ENCODE results near the gene CNOT4.
"Not testable (repeated sequence)": the region's sequence is repeated elsewhere in the genome, so short reads cannot be mapped to it uniquely, and the experiment has no call there.

The CNOT4 gene

DNA sequence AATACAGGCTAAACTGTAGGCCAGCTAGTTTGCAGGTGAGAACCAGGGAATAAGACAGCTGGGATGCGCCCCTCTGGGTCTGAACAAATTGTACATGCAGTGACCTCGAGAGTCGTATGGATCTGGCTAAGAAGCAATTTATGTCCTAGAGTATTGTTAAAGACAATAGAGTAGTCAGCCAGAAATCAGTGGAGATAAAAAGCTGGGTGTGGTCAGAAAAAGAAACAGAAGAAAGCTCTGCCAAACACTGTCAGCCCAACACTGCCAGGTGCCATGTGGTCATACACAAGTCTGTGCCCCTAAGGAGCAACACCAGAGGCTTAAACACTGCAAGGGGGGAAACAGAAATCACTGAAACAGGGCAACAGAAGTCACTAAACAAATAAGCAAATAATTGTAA is 62.2 kb downstream of the CNOT4 start:
- DNase-seq, result no peak

DNA sequence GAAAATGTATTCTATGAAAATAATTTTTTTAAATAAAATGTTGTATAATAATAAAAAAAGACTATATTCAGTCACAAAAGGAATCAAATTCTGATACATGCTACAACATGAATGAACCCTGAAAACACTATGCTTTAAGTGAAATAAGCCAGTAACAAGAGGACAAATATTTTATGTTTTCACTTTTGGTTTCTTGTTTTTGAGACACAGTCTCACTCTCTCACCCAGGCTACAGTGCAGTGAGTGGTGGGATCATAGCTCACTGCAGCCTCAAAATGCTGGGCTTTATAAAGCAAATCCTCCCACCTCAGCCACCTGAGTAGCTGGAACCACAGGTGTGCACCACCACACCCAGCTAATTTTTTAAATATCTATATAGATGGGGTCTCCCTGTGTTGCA is 64.2 kb downstream of the CNOT4 start:
- DNase-seq, result no peak

DNA sequence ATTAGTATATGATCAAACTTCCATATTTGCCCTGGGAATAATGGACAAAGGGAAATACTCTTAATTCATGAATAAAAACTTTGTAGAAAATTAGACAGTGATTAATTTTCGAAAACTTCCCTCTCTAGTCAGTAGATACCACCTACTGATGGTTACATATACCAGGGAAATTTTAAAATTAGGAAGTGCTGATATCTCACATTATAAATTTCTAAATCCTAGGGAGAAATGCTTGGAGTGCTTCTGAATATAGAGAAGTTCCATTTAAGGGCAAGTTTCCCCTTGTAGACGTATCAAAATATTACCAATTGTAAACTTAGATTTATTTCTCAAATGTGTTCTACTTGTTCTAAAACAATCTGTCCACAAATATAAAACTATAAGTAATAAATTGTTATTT is 64.6 kb downstream of the CNOT4 start:
- DNase-seq, result not testable (repeated sequence)

DNA sequence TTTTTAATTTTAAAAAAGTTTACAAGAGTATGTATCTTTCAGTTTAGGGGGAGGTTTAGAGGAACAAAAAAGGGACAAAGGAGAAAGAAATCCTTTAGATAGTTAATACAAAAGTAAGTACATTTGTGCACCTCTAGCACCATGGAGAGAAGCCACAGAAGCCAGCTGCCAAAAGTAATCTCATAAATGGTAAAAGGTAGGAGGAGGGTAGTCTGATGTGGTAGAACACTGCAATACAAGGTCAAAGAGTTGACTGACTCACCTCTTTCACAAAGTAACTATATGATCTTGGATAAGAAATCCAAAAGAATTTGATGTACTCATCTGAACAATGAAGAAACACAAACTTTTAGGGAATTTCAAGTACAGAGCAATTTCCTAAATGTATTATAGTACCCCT is 68.1 kb downstream of the CNOT4 start:
- DNase-seq, result no peak

DNA sequence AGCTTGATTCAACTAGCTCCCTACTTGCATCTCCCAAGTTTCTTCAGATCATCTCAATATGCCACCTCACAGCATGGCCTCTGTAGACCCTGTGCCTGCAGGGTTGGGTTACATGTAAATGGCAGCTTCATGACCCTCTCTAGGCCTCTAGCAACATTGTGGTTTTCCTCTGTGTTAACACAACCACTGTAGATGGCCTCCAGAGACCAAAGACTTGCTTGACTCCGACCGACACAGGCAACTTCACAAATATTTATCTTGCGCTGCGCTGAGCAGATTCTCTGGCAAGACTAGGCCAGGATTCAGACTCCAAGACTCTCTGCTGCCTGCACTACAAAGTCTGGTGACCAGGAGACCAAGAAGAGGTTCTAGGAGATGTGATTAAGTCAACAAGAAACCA is 75.9 kb downstream of the CNOT4 start:
- no peak for DNase-seq

DNA sequence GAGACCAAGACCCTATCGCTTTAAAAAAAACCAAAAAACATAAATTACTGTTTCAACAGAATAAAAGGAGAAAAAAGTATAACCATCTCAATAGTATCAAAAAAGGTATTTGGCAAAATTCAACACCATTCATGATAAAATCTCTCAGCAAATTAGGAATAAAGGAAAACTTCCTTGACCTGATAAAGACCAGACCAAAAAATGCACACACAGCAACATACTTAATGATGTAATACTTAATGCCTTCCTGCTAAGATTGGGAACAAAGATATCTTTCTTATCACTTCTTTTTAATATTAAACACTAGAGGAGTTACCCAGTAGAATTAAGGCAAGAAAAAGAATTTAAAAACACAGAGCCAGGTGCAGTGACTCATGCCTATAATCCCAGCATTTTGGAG is 79.3 kb downstream of the CNOT4 start:
- DNase-seq, result no peak

DNA sequence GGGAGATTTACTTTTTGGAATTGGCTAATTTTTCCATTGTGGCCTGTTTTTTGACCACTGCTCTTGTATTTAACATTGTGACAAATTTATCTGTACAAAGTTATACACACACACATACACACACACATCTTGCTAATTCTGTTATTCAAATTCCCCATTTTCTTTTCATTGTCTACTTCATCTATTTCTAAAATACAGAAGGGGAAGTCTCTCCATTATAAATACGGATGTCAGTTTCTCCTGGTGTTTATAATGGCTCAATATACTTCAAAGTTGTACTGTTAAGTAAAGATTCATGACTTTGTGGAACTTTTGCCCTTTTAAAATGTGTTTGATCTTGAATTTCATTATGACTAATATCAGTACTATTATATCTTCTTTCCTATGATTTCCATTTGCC is 81.0 kb downstream of the CNOT4 start:
- DNase-seq, result no peak

DNA sequence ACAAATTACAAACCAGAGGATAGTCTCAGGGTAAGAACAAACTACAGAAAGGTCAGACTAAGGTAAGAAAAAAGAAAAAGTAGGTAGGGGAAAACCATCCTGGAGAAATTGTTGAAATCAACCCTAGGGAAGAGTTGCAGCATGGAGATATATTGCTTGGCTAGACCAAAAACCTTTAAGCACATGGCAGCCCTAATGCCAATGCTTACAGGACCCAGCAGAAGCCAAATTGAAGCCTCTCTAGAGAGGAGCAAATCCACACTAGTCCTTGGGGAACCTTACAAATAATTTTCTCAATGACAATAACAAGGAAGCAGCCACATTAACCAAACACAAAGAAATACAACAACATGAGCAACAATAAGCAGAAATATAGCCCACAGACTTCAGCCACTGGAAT is 81.9 kb downstream of the CNOT4 start:
- DNase-seq, result no peak

DNA sequence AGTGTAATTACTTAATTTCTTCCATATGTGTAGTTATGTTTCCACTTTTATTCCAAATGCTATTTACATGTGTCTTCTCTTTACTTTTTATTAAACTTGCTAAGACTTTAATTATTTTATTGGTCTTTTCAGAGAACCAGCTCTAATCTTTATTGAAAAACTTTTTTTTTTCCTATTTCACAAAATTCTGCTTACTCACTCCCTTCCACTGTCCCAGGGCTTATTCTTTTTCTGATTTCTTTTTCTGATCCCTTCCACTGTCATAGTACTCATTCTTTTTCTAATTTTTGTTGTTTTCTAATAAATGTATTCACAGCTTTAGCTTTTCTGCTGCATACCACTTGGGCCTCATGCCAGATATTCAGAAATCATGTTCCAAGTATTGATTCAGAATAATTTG is 82.7 kb downstream of the CNOT4 start:
- DNase-seq, result no peak

DNA sequence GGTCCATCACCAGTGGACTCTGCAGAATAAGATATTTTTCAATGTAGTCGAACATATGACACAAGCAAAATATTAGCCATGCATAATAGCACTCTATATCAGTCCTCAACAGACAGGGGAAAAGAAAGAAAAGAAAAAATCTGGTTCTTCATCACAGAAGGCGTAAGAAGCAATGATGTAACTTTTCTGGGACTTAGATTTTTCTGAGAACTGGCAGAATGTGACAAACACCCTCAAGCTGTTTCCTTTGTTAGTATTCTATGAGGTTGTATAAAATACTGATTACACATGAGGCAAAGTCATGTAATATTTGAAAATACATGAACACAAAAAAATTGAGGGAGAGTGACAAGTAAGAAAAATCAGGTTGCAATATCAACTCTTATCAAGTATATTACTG is 84.9 kb downstream of the CNOT4 start:
- no peak for DNase-seq

DNA sequence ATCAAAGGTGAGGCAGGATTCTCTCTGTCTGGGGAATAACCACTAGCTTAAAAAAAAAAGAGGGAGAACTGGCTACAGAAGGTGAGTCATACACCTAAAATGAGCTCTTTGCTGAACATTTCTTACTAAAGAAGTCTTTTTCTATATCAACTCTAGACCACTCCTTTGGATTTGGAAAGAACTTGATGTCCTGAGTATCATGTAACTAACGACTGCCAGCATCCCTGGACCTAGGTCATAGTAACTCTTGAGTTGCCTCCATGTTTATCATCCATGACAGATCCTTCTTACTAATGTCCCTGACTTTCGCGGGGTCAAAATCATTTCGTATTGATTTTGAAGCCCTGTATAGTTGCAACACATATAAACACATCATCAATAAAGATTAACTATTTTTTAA is 89.1 kb downstream of the CNOT4 start:
- DNase-seq, result no peak

DNA sequence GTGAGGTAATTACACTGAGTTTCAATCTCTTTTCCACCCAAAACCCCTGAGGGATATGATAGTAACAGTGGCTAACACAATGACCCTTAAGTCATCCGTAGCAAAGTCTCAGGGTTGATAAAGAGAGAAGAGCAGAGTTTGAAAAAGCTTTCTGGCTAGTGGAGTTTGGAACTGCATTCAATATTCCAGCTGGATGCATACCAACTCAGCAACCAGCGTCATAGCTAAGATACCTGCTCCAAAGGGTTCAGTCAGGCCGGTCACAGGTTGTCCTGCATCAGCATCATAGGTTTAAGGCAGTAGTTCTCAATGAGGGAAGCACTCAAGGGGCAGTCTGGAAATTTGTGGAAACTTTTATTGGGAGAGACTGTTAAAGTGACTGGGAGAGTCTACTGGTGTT is 93.5 kb downstream of the CNOT4 start:
- DNase-seq, result no peak

DNA sequence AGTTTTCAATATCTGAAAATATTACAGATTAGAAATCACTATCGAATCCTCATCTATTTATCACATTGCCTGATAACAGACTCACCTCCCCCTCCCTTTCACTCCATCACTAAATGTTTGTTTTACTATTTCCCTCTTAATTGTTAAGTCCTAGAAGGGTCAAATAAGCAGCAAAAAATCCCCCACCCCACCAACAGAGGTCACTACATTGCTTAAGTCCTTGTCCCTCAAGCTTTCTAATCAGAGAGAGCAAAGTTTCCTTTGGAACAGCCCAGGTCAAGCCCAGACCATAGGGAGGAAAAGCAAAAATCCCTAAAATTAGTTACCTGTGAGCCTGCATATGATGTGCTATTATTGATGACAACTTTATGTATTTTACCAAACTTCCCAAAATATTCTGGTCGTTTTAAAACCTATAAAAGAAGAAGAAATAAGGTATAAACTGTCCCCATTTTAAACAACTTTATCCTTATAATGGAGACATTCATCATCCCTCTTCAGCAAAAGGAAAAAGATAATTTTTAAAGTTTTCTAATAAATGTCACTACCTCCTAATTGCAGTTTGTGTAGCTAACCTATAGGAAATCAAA is 95.0 kb downstream of the CNOT4 start:
- peak; percentile 22 for DNase-seq

DNA sequence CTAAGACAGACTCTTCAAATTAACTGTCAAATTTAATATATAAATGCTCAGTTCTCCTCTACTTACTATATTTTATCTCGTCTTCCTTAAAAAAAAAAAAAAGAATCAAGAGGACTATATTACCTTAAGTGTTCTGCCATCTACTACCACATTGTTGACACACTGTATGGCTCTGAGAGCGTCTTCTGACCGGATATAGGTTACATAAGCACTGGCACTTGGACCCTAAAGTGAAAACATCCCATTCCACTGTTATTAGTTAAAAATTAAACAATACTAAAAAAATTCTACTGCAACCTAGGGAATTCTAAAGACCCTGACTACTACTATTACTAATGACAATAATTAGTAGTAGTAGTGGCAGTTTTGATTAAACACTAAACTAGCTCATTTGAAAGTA is 95.7 kb downstream of the CNOT4 start:
- DNase-seq, result no peak

DNA sequence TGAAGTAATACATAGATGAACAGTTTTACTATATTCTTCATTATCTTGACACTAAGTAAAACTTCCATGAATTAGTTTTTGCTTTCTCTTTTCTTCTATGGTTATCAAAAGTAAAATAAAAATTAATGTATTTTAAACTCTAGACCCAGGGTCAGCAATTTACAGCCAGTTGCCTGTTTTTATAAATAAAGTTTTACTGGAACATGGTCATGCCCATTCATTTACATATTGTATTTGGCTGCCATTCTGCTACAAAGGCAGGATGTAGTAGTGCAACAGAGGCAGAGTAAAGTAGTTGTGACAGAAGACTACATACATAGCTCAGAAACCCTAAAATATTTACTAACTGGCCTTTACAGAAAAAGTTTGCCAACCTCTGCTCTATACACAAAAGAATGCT is 98.8 kb downstream of the CNOT4 start:
- DNase-seq, result no peak

DNA sequence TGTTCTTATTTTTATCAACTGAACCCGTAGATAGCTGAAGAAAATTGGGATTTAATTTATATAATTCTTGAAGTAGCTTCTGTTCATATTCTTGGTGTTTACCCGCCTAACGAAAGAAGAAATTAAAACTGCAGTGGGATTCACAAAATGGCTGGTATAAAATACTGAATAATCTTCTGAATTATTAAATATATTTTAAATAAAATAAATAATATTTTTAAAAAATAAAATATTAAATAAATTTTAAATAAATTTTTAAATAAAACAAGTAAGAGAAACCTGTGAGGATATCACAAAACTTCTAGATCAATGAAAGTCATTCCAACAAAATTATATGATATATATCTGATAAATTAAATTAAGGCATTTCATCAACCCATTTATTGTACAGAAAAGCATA is 99.4 kb downstream of the CNOT4 start:
- no peak for DNase-seq

DNA sequence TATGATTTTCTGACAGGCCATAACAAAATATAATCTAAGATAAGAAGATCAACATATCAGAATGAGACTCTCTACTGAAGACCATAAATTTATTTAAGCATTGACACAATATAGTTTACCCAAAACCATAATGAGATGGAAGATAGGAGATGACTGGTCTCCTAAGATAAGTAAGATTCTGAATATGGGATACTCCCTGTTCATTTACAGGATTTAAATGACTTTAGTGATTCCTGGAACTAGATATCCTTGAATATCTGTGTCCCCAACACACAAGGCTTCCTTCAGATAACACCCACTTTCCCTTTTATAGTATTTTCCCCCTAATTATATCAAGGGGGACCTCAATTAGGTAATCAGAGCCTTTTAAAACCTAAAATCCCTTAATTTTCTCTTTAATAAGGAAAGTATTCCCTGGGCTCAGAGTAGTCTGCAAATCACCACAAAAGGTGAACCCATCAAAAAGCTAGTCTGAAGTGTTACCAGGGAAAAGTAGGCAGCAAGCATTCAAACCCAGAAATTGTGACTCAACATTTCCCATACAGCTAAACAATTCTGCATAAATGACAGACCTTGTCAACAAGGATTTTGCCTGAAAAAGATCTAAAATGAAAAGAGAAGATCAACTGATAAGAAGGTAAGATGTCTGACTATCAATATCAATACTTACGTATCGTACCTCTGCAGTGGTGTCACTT is 99.9 kb downstream of the CNOT4 start:
- DNase-seq, result no peak

DNA sequence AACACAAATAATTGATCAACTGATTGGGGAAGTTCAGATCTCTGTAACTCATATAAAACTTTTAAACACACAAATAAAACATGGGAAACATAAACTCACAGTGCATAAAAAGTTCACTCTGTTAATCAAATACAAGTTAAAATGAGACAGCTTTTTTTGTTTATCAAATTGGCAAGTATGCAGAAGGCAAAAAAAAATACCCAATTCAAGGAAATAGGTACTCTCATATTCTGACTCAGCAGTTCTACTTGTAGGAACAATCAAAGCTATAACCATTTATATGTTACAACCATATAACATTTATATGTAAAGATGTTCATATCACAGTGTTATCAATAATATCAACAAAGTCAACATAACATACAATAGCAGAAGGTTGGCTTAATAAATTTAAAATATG is 102.0 kb downstream of the CNOT4 start:
- DNase-seq, result no peak

DNA sequence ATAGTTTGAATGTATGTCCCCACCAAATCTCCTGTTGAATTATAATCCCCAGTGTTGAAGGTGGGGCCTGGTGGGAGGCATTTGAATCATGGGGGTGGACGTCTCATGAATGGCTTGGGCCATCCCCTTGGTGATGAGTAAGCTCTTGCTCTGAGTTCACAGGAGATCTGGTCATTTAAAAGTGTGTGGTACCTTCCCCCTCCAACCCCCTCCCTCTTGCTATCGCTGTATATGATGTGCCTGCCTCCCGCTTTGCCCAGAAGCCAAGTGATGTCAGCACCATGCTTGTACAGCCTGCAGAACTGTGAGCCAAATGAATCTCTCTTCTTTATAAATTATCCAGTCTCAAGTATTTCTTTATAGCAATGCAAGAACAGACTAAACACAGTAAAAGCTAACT is 103.0 kb downstream of the CNOT4 start:
- DNase-seq, result no peak

DNA sequence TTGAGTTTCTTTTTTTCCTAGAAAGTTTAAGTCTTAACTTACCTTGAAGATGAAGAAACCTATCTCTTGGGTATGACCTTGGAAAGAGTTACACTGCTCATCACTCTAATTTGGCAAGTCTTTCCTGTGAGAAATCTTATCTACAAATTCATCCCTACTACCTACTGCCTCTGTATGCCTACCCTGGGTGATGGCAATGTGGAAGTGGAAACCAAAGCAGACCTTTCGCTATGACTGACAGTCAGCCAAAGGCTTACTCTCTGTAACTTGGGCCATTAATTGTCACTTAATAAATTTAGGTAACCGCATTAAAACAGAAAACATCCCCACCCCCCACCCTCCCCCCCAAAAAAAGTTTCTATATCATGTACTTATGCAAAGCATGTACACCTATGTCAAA is 103.9 kb downstream of the CNOT4 start:
- DNase-seq, result no peak

DNA sequence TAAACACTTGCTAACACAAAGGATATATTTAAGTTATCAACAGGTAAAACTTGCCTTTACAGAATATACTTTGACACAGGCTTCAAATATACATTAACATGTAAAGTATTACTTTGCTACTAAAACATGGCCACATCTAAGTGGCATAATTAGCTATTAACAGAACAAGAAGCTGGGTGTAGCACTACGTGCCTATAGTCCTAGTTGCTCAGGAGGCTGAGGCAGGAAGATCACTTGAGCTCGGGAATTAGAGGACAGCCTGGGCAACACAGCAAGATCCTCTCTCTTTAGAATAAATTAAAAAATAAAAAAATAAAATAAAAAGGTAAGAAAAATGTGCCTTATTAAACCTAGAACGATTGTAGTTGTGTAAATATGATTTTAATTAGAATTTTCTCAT is 106.6 kb downstream of the CNOT4 start:
- no peak for DNase-seq

DNA sequence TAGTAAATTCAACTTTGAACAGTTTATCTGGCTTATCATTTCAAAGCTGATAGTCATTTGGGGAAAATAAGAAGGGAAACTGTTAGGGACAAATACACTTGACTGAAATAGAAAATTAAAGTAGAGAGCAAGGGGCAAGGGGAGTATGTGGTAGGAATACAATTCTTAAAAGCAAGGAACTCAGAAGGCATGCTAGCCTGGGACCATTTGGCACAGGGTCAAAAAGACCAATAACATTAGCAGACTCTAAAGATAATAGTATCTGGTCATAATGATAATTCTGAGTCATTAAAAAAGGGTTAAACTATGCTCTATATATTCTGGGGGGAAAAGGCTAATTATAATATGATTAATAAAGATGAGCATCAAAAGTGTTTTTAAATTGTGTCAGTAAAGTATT is 112.2 kb downstream of the CNOT4 start:
- no peak for DNase-seq

DNA sequence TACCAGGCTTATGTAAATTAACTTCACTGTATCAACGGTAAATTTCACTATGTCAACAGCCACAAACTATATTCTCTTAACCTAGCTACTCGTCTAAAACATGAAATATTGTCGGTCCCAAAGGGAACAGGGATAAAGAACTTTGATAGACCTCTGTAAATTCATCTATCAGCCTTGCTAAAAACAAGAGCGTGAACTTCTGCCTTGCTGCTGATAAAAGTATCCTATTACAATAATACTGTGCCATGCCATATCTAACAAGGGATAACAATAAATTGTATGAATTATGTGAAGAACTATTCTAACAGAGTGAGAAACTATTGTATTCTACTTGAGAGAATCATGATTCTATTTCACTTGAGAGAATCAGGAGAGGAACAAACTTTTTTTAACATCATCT is 117.2 kb downstream of the CNOT4 start:
- DNase-seq, result no peak

DNA sequence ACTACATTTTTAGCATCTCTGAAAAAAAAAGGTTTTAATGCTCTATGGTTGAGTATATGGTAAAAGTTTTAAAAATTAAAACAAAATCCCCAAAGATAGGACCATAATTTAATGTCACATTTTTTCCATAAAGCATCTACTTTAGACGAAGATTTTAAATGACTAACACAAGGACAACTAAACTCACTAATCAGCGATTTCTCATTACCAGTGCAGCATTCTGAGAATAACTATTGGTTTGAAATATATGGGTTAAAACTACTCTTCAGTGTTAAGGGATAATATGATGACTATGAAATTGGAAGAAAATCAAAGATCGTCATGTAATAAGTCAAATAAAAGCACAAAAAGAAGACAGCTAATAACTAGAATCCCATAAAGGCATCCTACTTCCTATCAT is 118.4 kb downstream of the CNOT4 start:
- DNase-seq, result no peak

DNA sequence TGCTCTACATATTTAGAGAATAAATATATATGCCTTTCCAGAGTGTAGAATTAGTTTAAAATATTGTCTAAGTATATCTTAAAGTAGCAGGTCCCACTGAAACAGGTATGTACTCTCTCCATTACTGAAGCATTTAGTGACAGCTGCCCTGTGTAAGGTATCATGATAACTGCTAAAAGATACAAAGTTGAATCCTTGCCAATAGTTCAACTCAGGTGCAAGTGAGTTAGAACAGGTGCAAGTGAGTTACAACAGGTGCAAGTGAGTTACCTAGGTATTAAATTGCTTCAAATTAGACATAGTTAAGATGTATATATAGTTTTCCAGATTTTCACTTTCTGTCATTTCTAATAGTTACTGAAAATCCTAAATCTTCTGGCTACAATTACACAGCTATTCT is 119.1 kb downstream of the CNOT4 start:
- no peak for DNase-seq

All from stimulated activated CD4-positive, alpha-beta T cell treated with anti-CD3 and anti-CD28 coated beads, Interleukin-4, amount 100 ng/mL, for 24 hours (primary cell).